Activated T-cell treated with anti-CD3 and anti-CD28 coated beads, Interleukin-2, amount 50 U/mL, for 48 hours (primary cell): ENCODE results near the gene SLC6A16.
"Not testable (repeated sequence)": the region's sequence is repeated elsewhere in the genome, so short reads cannot be mapped to it uniquely, and the experiment has no call there.

Source experiments
- DNase-seq, 2 experiments: peaks; one replicate each; pipeline ENCODE4 v3.0.0-alpha.2; 2020

The SLC6A16 gene

DNA sequence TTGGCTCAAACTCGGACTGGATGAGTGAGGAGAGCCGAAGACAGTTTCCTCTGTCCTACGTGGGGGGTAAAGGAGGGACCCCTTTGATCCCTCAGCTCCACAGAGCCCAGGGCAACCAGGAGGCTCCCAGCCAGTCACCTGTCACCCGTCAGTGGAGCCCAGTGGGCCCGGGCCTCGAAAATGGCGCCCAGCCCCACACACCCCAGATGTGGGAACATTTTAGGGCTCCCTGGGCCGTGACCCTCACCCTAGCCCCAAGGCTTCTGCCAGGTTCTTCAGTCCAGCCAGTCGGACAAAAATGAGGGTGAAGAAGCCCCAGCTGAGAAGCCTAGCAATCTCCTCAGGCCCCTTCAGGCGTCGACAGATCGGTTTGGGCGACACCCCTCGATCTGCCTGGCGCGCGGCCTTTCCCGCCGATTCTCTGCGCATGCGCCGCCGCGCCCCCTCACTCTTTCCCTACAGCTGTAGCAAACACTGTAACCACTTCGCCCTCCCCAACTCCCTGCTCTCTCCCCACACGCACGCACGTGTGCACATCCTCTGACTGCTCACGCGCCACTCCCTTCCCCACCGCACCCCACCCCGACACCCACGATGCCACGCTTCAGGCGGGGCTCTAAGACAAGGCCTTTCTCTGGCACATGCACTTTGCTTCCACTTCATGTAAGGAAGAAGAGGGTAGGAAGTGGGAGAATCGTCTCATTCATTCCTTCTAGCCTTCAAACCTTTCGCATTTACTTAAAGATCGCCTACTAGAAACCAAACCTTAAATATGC, at the start of gene SLC6A16:
Gene SLC6A16, minus strand, starts transcription at position 391 of the 776 bp plus-strand sequence. CDS start 13,844 bp downstream, outside the sequence.
- no peak for DNase-seq

DNA sequence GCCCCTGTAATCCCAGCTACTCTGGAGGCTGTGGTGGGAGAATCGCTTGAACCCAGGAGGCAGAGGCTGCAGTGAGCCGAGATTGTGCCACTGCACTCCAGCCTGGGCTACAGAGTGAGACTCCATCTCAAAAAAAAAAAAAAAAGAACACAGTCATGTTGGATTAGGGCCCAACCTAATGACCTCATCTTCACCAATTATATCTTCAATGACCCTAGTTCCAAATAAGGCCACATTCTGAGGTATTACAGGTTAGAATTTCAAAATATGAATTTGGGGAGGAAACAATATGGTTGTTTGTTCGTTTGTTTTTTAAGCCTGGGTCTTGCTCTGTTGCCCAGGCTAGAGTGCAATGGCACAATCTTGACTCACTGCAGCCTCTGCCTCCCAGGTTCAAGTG, 48.2 kb upstream of the SLC6A16 start:
- DNase-seq: not testable (repeated sequence)

DNA sequence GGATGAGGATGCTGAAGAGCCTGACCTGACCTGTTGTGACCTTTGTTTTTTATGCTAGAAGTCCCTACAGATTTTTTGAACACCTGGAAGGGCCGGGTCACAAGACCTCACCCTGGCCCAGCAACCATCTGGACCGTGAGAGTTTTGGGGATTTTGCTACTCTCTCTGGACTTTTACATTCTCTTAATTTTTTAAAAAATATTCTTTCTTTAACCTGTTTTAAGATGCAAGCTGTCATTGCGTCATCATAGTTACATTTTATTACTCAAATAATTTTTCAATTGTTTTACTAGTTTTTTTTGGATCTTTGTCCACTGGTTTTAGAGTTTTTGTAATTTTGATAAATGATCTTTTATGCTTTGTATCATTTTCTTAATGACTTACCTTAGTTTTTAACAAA, 46.2 kb upstream of the SLC6A16 start:
- DNase-seq: no peak

DNA sequence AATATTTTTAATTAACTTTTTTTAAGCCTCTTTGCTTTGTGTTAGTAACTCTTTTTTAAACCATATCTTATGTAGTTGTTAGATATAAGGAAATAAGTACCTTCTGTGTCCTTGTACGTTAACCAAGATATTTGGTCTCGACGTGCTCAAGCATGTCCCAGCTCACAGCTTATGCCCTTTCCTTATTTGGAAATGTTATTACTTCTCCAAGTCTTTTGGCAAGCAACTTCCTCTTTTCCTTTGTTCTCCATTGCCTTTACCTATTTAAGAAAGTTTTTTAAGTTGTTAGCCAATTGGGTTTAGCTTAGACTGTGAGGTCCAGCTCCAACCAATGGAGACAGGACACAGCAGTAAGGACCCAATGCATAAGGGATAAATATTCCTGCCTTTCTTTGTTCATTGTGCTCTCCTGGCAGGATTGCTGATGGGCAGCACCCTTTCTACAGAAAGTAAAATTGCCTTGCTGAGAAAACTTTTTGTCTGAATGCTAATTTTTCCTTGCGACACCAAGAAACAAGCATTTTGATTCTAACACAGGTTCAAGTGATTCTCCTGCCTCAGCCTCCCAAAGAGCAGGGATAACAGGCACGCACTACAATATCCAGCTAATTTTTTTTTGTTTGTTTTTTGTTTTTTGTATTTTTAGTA, 43.8 kb upstream of the SLC6A16 start:
- no peak for DNase-seq

DNA sequence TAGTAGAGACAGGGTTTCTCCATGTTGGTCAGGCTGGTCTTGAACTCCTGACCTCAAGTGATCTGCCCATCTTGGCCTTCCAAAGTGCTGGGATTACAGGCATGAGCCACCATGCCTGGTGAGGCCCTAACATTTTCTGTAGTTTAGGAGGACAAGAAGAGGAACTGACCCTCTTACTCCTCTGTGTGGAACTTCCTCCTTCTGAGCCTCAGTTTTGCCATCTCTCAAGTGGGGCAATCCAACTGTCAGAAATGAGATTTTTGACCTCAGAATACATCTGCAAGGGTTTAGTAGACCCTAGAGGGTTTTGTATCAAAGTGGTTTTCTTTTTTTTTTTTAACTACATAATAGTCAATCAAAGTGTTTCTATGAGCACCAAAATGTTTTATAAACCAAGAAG, 41.1 kb upstream of the SLC6A16 start:
- DNase-seq: no peak

DNA sequence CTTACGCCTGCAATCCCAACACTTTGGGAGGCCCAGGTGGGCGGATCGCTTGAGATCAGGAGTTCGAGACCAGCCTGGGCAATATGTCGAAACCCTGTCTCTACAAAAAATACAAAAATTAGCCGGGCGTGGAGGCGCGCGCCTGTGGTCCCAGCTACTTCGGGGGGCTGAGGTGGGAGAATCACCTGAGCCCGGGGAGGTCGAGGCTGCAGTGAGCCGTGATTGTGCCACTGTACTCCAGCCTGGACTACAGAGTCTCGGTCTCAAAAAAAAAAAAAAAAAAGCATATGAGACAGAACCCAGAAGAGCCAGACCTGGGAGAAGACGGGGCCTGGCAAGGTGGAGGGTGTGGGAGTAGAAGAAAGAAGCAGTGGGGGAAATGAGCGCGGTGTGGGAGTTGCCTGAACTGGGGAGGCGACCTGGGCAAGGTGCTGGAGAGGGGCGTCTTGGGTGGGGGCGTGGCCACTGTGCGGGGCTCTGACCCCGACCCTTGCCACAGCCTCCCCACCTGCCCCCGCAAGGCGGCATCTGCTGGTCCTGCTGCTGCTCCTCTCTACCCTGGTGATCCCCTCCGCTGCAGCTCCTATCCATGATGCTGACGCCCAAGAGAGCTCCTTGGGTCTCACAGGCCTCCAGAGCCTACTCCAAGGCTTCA, 39.2 kb upstream of the SLC6A16 start:
- no peak for DNase-seq

DNA sequence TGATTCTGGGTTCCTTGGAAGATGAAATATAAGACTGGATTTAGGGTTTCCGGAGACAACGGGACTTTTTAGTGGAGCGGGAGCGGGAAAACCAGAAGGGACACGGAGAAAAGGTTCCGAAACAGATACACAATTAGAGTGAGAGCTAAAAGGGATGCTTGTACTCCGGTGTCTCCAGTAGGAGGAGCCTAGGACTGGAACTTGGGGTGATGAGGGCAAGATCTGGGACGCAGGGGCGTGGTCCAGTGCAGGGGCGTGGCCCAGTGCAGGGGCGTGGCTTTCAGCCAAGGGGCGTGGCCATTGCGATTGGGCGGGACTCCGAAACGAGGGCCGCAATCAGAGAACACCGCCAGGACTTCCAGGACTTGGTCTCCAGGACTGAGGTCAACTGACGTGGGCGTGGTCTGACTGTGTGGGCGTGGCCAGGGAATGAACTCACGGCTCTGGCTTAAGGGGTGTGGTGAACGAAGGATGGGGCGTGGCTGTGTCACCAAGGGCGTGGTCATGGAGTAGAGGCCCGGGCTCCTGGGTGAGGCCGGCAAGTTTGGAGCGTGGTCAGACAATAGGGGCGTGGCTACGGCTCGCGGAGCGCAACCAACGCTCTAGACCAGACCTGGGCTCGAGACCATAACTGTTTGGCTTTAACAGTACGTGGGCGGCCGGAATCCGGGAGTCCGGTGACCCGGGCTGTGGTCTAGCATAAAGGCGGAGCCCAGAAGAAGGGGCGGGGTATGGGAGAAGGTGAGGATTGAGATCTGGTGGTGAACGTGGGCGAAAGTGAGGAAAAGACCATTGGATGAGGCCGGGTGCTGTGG, 38.5 kb upstream of the SLC6A16 start, which contains the start of gene DKKL1:
Gene DKKL1, plus strand, starts transcription at position 610 of the 815 bp plus-strand sequence. Its CDS starts 122 bp downstream, at position 732.
- peak; percentile 94 for DNase-seq

DNA sequence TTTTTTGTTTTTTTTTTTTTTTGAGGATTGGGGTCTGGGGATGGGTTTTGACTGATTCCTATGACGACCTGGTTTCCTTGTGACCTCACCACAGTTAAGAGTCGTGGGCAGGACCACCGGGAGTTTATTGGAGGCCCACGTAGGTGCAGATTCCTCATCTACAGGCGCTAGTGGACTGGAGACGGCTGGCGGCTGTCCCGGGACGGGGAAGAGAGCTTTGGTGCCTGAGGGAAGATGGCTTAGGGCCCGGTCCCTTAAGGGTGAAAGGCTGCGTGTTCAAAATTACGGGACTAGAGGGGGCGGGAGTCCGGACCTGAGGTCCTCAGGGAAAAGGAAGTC, 37.9 kb upstream of the SLC6A16 start:
- DNase-seq: peak in 1 of 2 experiments; percentile 49

DNA sequence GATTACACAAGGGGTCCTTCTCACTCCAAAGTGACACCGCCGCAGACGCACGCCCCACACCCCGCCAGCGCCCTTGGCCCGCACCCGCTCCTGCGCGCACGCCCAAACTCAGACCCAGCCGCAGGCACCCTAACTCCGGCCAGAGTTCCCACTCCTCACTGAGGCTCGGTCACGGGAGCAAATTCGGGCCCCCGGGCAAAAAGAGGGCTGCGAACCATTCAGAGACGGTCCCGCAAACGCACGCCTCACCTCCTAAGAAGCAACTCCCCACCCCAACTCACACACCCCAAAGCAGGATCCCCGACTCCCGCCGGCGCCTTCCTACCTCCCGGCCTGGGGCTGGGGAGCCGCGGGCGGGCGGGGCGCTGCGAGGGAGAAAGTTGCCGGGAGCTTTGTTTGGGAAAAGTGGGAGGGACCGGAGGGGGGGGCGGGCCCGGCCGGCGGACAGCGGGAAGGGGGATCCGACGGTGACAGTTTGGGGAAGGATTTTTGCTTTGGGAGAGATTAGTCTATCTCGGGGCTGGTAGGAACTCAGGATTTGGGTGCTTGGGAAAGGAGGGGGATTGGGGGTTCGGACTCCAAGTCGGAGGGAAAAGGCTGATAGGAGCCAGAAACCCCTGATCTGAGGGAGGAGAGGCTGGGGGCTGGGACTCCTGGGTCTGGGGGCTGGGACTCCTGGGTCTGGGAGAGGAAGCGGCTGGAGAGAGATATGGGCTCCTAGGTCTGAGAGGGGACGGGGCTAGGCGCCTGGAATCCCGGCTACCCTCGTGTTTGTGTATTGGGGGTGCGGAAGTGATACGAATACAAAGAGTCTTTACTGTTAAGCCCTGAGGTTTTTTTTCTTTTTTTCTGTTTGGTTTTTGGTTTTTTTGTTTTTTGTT, 37.3 kb upstream of the SLC6A16 start, which contains the start of gene TEAD2:
Gene TEAD2, minus strand, starts transcription at position 369 of the 881 bp plus-strand sequence. CDS start 2,341 bp downstream, outside the sequence.
- DNase-seq: peak in 1 of 2 experiments; percentile 36

DNA sequence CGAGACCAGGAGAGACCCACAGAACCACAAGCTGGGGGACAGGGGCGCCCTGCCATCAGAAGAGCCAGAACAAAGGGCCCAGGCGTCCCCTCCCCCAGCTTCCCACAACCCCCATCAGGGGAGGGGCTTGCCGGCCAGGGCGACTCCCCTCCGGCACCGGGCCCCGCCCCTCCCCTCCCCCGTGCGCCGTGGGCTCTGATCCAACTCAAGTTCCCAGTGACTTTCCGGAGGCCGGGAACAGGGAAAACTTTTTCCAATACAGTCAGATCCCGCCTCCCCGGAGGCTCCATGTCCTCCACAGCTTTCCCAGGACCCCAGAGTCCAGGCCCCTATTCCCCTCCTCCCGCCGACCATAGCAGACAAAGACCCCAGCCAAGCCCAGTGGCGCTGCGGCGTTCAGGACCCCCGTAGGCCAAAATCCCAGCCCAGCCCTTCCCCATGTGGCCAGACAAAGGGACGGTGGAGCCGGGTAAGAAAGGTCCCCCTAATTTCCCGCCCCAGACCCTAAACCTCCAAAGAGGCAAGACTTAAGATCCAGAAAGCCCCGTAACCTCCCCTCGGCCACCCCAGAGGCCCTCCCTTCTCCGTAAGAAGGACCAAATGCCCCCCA, 36.6 kb upstream of the SLC6A16 start:
- no peak for DNase-seq

DNA sequence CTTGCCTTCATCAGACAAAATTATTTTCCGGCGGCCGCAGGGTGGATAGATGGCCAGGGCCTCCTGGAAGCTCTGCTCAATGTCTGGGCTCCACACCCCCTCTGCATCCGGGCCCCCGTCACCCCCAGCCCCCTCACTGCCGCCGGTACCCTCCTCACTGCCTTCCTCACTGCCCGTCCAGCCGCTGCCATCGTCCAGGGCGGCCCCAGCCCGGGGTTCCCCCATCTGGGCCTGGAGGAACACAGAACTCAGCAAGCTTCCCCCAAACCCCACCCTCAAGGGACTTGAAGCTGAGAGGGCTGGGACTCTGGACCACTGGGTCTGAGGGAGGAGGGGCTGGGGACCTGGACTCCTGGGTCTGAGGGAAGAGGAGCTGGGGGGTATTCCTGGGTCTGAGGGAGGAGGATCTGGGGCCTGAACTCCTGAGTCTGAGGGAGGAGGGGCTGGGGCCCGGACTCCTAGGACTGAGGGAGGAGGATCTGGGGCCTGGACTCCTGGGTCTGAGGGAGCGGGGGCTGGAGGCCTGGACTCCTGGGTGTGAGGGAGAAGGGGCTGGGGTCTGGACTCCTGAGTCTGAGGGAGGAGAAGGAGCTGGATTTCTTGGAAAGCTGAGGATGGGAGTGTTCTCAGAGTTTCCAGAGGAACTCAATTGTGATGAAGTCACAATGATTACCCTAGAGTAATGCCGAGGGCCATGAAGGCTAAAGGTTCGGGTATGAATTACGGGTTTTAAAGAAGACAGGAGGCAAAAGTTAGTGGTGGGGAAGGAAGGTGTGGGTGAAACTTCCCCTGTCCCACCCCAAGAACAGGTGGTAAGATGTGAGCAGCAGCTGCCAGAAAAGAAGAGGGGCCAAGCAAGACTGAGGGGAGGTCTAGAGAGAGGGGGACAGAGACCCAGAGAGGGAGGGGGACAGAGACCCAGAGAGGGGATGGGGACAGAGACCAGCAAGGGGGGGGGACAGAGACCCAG, 35.1 kb upstream of the SLC6A16 start:
- DNase-seq: no peak

DNA sequence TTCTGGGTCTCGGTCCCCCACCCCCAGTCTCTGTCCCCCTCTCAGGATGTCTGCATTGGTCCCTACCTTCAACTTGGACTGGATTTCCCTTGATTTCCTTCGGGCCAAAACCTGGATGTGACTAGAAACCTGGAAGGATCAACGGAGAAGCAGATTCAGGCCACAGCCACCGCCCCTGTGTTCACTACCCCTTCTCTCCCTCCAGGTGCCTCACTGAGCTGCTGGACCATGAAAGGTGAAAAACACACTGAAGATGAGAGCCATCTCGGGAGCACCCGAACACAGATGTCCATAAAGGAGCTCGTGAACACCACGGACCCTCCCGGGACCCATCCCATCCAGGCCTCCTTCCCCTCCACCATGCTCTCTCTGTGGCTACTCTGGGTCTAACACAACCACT, 32.2 kb upstream of the SLC6A16 start:
- DNase-seq: no peak

DNA sequence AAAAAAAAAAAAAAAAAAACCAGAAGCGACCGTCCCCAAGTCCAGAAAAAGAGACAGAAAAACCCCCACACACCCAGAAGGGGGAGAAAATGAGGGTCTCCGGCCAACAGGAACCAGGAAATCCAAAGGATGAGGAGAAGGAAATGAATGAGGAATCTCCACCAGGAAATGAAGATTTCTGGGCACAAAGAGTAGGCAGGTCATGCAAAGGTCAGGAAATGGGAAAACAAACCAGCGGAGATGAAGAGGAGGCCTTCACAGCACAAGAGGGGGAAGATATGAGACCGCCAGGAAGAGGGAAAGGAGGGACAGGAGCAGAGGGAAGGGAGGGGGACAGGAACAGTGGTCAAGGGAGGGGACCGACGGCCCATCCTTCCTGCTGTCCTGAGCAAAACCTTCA, 31.4 kb upstream of the SLC6A16 start:
- no peak for DNase-seq

DNA sequence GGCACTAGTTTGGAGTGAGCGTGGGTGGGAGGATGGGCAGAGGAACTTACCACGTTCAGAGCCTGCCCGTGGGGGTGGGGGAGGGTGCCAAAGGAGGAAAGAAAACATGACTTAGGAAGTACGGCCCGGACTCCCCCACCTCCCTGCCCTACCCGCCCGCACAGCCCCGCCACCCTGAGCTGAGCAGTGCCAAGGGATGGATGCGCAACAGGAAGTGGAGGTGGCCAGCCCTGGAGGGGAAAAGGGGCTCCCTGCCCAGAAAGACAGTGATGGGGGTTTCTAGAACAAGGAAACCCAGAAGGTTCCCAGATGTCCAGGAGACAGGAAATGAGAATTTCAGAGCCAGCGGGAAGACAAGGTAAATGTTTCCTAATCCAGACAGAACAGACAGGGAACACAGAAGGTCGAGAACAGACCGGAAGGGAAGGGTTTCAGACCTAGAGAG, 30.9 kb upstream of the SLC6A16 start:
- no peak for DNase-seq

DNA sequence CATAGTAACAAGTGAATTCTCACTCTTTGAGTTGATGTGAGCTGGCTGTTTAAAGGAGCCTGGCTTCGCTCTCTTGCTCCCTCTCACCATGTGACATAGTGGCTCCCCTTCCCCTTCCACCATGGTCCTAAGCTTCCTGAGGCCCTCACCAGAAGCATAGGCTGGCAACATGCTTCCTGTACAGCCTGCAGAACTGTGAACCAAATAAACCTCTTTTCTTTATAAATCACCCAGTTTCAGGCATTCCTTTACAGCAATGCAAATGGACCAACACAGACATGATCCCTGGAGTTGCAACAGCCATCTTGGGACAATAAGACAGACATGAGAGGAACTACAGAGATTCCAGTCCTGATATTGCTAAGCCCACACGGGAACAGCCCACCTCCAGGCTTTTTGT, 24.6 kb upstream of the SLC6A16 start:
- DNase-seq: no peak

DNA sequence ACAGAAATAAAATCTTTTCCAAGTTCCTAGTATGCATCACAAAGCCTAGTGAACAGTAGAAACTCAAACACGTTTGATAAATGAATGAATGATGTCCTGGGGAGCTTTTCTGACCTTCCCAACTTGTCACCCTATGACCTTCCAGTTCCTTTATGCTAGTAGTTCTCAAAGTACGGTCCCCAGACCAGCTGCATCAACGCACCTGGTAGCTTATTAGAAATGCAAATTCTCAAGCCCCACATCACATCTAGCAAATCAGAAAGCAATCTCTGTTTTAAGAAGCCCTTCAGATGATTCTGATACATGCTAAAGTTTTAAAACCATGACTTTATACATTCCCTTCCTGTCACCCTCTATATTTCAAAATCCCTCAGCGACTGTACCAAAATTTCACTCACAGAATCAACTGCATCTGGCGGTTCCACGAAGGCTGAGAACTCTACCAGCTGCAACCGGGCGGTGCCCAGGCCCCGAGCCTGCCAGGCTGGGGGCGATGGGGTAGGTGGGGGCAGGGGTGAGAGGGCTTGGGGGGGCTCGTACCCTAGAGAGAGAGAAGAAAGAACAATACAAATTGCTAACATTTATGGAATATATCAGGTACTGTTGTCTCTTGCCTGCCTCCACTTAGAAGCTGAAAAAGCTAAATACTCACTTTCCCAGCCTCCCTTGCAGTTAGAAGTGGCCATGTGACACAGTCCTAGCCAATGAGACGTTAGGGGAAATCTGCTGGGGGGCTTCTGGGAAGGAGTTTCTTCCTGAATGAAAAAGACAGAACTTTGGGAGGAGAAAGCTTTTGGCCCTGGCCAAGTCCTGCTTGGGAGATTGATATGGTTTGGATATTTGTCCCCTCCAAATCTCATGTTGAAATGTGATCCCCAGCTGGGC, 23.6 kb upstream of the SLC6A16 start:
- no peak for DNase-seq

DNA sequence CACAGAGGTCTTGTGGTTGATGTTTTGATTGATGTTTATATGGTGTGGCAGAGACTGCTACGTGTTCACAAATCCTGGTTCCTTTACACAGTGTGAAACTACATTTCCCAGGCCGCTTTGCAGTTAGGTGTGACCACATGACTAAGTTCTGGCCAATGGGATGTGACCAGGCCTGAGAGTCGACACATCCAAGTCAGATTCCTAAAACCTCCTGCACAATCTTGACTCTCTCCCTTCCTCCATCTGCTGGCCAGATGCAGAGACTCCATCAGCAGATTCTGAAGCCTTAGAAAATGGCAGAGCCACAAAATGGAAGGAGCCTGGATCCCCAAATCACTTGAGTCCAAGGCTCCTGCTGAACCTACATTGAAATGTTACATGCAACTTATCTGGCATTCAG, 22.8 kb upstream of the SLC6A16 start:
- DNase-seq: no peak

DNA sequence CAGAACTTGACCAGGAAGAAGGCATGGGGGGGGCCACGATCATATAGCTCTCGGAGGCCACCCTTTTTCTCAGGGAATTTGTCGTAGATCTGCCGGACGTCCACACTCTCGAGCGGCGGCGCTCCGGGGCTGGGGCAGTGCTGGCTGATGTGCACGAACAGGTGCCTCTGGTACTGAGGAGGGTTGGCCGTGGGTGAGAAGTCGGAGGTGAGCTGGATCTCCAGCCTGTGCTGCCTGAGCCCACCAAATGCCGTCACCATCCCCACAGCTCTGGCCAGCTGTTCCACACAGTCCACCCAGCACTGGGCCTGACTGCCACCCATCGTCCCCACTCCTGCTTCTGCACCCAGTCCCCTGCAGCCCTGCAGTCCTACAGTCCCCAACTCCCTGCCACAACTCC, 22.2 kb upstream of the SLC6A16 start:
- no peak for DNase-seq
